Stimulated activated CD4-positive, alpha-beta T cell treated with anti-CD3 and anti-CD28 coated beads, Interleukin-4, amount 100 ng/mL, for 24 hours (primary cell): Measurements from ENCODE around the gene NACA.
A peak's percentile ranks its signal among the peaks of the same experiment; 100 is the strongest.

Source experiments
- DNase-seq: peaks from one replicate; pipeline ENCODE4 v3.0.0-alpha.2; 2020

NACA gene

DNA sequence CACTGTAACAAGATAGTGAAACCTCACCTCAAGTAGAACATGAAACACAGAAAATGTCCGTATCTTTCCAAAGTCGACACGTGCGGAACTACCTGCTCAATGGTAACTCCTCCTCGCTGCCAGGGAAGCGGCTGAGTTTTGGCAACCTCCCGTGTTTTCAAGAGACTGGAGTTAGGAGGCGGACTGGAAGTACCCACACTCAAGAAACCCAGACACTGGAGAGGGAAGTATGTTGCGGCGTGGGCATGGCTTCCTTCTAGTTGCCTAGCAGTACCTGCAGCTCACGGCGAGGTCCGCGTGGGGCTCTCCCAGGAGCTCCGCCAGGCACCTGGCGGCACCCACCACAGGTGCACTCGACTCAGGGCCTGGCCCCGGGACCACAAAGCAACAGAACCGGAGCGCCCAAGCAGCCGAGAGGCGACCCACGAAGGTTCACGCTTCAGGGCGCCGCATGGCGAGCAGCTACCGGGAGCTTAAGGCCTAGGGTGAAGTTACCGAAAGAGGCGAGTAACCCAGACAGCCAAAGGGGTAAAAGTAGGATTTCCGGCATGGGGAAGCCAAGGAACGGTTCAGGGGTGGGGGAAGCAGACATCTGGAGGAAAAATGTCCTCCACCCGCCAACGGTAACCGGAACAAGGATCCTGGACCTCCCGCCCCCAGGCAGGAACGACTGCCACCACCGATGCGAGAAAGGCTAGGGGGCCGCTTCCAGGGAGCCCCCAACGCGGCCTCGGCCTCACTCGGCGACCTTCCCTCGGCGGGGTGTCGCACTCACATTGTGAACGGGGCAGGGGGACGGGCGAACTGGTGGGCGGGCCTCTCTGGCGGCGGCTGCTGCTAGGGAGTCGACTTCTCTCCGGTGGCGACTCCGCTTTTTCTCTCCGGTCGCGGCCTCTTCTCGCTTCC lies 37.6 kb downstream of the NACA start:
- peak; percentile 61 for DNase-seq

DNA sequence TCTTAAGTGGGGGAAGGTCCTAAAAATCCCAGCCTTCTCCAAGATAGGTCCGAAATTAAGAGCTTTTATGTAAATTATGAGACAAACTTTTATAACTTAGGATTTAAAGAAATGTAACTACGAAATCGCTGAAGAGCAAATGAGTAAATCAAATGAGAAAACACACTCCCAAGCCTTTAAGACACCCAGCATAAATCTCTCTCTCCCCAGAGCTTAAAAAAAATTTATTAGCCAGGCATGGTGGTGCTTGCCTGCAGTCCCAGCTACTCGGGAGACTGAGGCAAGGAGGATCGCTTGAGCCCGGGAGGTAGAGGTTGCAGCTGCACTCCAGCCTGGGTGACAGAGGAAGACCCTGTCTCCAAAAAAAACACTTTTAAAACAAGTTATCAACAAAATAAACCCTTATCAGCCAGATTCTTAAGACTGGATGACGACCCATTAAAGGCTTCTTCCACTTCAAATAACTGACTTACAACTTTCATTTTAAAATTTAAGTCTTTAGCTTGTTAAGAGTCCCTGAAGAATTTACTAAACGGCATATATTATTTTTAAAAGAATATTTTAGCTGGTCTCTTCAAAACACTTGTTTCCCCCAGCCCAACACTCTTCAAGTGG lies 40.2 kb downstream of the NACA start:
- DNase-seq = no peak

DNA sequence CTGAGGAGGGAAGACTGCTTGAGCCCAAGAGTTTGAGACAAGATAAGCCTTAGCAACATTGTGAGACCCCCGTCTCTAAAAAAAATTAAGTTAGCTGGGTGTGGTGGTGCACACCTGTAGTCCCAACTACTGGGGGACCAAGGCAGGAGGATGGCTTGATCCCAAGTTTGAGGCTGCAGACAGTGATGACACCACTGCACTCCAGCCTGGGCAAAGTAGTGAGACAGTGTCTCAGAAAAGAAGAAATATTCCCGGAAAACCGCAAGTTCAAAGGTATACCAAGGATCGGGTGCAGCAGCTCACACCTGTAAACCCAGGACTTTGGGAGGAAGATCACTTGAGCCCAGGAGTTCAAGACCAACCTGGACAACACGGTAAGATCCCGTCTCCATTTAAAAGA lies 42.8 kb downstream of the NACA start:
- no peak for DNase-seq

DNA sequence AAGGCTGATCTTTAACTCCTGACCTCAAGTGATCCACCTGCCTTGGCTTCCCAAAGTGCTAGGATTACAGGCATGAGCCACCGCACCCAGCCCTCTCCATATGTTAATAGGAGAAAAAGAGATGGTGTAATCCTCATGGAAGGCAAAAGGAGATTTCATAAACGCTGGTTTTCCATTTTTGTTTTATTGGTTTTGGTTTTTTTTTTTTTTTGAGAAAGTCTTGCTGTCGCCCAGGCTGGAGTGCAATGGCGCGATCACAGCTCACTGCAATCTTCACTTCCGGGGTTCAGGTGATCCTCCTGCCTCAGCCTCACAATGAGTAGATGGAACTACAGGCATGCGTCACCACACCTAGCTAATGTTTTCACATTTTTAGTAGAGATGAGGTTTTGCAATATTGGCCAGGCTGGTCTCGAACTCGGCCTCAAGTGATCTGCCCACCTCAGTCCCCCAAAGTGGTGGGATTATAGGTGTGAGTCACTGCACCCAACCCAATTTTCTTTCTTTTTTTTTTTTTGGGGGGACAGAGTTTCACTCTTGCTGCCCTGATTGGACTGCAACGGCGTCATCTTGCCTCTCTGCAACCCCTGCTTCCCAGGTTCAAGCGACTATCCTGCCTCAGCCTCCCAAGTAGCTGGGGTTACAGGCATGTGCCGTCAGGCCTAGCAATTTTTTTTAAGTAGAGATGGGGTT lies 45.1 kb downstream of the NACA start:
- no peak for DNase-seq

DNA sequence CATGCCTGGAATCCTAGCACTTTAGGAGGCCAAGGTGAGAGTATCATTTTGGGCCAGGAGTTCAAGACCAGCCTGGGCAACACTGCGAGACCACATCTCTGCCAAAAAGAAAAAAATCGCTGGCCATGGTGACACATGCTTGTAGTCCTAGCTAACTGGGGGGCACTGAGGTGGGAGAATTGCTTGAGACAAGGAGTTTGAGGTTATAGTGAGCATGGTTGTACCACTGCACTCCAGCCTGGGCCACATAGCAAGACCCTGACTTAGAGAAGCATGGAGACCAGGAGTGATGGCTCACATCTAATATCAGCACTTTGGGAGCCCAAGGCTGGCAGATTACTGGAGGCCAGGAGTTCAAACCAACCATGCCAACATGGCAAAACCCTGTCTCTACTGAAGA lies 46.2 kb downstream of the NACA start:
- DNase-seq = no peak

DNA sequence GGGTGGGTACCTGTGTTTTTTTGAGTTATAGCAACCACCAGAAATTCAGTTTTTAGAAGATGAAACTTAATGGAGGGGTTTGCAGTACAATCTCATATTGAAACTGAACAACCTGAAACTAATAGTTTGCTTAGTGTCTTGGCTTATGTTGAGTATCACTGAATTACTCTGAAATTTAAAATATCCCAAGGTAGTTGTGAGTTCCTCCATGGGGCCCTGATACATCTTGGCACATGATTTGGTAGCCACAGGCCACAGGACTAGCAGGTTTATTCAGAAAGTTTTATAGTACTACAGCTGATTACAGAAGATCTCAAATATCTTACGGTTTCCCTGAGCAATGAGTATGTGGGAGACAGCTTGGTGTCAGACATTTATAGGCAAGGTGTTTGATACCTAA lies 47.4 kb downstream of the NACA start:
- peak; percentile 47 for DNase-seq

DNA sequence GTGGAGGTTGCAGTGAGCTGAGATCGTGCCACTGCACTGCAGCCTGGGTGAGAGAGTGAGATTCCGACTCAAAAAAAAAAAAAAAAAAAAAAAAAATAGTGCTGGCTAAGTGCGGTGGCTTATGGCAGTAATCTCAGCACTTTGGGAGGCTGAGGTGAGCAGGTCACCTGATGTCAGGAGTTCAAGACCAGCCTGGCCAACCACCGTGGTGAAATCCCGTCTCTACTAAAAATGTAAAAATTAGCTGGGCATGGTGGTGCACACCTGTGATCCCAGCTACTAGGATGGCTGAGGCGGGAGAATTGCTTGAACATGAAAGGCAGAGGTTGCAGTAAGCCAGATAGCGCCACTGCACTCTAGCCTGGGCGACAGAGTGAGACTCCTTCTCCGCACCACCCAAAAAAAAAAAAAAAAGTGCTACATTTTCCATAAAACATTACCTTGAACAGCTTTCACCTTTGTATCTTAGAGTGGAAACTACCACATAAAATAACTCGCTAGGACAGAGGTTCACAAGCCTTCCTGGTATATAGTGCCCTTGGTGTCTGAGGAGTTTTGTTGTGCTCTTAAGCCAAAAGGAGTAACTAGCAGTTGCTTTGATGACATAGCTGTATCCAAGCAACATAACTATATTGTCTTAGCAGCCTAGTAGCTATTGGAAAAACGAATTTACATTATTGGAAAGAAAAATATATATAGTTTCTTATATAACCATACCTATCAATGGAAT lies 48.1 kb downstream of the NACA start:
- no peak for DNase-seq

DNA sequence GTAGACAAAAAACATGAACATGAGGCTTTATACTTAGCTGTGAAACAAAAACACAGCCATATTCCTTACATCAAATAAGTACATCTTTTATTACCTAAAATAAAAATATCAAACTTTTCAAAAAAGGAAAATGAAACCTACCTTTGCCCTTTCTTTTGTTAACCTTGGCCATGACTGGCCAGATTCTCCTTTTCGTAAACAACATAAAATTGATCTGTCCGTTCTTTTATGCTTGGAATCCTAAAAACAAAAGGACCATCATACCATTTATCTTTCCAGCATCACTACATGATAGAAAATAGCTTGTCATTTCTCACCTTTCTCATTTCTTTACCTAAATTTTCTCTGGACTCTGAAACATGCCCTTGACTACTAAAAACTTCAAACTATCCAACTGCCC lies 53.5 kb downstream of the NACA start:
- no peak for DNase-seq

DNA sequence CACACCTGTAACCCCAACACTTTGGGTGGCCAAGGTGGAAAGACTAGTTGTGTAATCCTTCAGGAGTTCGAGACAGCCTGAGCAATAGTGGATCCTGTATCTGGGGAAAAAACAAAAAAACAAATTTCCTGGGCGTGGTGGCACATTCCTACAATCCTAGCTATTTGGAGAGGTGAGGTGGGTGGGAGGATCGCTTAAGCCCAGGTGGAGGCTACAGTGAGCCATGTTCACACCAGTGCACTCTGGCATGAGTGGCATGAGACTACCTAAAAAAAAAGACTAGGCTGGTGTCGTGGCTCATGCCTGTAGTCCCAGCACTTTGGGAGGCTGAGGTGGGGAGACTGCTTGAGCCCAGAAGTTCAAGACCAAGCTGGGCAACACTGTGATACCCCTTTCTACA lies 54.3 kb downstream of the NACA start:
- no peak for DNase-seq

DNA sequence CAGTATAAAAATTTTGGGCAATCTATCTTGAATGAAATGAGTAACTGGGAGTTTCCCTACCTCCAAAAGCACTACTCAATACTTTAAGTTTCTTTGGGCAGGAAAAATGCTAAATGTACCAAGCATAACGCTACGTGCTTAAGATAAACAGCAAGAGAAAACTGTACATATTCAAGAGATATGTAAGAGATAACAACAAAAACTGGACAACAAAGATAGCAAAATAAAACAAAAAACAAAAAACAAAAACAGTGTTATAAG lies 57.0 kb downstream of the NACA start:
- no peak for DNase-seq
